Measurements from ENCODE around the gene SAMHD1.
"Not testable (repeated sequence)": the region's sequence is repeated elsewhere in the genome, so short reads cannot be mapped to it uniquely, and the experiment has no call there.

The SAMHD1 gene

GRCh38 chr20:36932476-36933426, 18.8 kb downstream of the SAMHD1 start:
- no peaks in the 10 kb centered on the region for H4K20me1 ChIP-seq (ENCODE audit: insufficient read depth, low read length)
- no peaks in the 10 kb centered on the region for H3K27me3 ChIP-seq (ENCODE audit: insufficient read depth, low read length)
- H3K27ac ChIP-seq (ENCODE audit: low read depth, low read length, poor library complexity, severe bottlenecking) = no peak overlapping the region
- peaks cover 40% of the 10 kb centered on the region for H3K36me3 ChIP-seq (ENCODE audit: insufficient read depth, low read length)
- no peaks in the 10 kb centered on the region for H3F3A ChIP-seq (ENCODE audit: insufficient read depth, low read length)
- H3K79me2 ChIP-seq (ENCODE audit: insufficient read depth, low read length) = no peaks in the 10 kb centered on the region
- no peaks in the 10 kb centered on the region for H3K9me3 ChIP-seq (ENCODE audit: low read length)
- H3K4me2 ChIP-seq (ENCODE audit: low read length) = no peak overlapping the region
- H3K9me2 ChIP-seq (ENCODE audit: low read depth, low read length) = no peaks in the 10 kb centered on the region
- H3K4me3 ChIP-seq (ENCODE audit: low read depth, low read length, poor library complexity, severe bottlenecking) = no peak overlapping the region
- no peak overlapping the region for H2AFZ ChIP-seq (ENCODE audit: low read length)
- no peaks in the 10 kb centered on the region for H3K4me1 ChIP-seq (ENCODE audit: insufficient read depth, low read length, severe bottlenecking)
- no peak for TF ChIP-seq EZH2 (IDR thresholded peaks at IDR 0.05; ENCODE audit: borderline replicate concordance, low read length)
- TF ChIP-seq, protein P1, sequence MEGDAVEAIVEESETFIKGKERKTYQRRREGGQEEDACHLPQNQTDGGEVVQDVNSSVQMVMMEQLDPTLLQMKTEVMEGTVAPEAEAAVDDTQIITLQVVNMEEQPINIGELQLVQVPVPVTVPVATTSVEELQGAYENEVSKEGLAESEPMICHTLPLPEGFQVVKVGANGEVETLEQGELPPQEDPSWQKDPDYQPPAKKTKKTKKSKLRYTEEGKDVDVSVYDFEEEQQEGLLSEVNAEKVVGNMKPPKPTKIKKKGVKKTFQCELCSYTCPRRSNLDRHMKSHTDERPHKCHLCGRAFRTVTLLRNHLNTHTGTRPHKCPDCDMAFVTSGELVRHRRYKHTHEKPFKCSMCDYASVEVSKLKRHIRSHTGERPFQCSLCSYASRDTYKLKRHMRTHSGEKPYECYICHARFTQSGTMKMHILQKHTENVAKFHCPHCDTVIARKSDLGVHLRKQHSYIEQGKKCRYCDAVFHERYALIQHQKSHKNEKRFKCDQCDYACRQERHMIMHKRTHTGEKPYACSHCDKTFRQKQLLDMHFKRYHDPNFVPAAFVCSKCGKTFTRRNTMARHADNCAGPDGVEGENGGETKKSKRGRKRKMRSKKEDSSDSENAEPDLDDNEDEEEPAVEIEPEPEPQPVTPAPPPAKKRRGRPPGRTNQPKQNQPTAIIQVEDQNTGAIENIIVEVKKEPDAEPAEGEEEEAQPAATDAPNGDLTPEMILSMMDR (IDR thresholded peaks at IDR 0.05; ENCODE audit: low read length) = no peak
- H3K9ac ChIP-seq (ENCODE audit: low read length) = no peak overlapping the region

DNA sequence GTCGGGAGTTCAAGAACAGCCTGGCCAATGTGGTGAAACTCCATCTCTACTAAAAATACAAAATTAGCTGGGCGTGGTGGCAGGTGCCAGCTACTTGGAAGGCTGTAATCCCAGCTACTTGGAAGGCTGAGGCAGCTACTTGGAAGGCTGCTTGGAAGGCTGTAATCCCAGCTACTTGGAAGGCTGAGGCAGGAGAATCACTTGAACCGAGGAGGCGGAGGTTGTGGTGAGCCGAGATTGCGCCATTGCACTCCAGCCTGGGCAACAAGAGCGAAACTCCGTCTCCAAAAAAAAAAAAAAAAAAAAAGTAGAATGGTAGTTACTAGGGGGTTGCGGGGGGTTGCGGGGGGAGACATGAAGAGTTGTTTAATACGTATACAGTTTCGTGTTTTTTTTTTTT, 19.4 kb downstream of the SAMHD1 start:
- not testable (repeated sequence) for H3K9me2 ChIP-seq (ENCODE audit: low read depth, low read length); H4K20me1 ChIP-seq (ENCODE audit: insufficient read depth, low read length); H2AFZ ChIP-seq (ENCODE audit: low read length); H3K9ac ChIP-seq (ENCODE audit: low read length); H3K4me1 ChIP-seq (ENCODE audit: insufficient read depth, low read length, severe bottlenecking); H3F3A ChIP-seq (ENCODE audit: insufficient read depth, low read length); H3K27ac ChIP-seq (ENCODE audit: low read depth, low read length, poor library complexity, severe bottlenecking); H3K9me3 ChIP-seq (ENCODE audit: low read length); H3K4me3 ChIP-seq (ENCODE audit: low read depth, low read length, poor library complexity, severe bottlenecking); H3K4me2 ChIP-seq (ENCODE audit: low read length); H3K79me2 ChIP-seq (ENCODE audit: insufficient read depth, low read length); H3K27me3 ChIP-seq (ENCODE audit: insufficient read depth, low read length)
- peaks cover 43% of the 10 kb centered on the region for H3K36me3 ChIP-seq (ENCODE audit: insufficient read depth, low read length)

- no peak for TF ChIP-seq EZH2 (IDR thresholded peaks at IDR 0.05; ENCODE audit: borderline replicate concordance, low read length)
- TF ChIP-seq, protein P1 (IDR thresholded peaks at IDR 0.05; ENCODE audit: low read length) = no peak
- Histone ChIP-seq H2AFZ (ENCODE audit: low read length) (no peak overlapping the region), H3K9ac (ENCODE audit: low read length) (no peak overlapping the region), H3K4me3 (ENCODE audit: low read depth, low read length, poor library complexity, severe bottlenecking) (no peak overlapping the region), H3K4me2 (ENCODE audit: low read length) (no peak overlapping the region), H3K79me2 (ENCODE audit: insufficient read depth, low read length) (no peaks in the 10 kb centered on the region), H3K4me1 (ENCODE audit: insufficient read depth, low read length, severe bottlenecking) (no peaks in the 10 kb centered on the region), H3K36me3 (ENCODE audit: insufficient read depth, low read length) (peaks cover 43% of the 10 kb centered on the region), H3K27me3 (ENCODE audit: insufficient read depth, low read length) (no peaks in the 10 kb centered on the region), H3K9me2 (ENCODE audit: low read depth, low read length) (no peaks in the 10 kb centered on the region), H3K9me3 (ENCODE audit: low read length) (no peaks in the 10 kb centered on the region), H3F3A (ENCODE audit: insufficient read depth, low read length) (0 out of 2 replicates have a peak, but pooled peaks cover 2% of the 10 kb centered on the region), H3K27ac (ENCODE audit: low read depth, low read length, poor library complexity, severe bottlenecking) (no peak overlapping the region), H4K20me1 (ENCODE audit: insufficient read depth, low read length) (no peaks in the 10 kb centered on the region)
Measured at GRCh38 chr20:36929691-36930090, 21.8 kb downstream of the SAMHD1 start.
